PFSK-1 (cell line): Measurements from ENCODE around the gene RBM17.

Experiments used
- FOXP2 ChIP-seq: optimal IDR thresholded peaks from 2 replicates; pipeline ENCODE3; 2011; ENCODE audit warnings: borderline replicate concordance, control low read depth, inconsistent platforms; ENCODE audit not compliant: insufficient read depth; ENCODE audit errors: extremely low read length, extremely low read depth
- POLR2AphosphoS5 ChIP-seq: IDR thresholded peaks from 2 replicates; pipeline ENCODE4 v1.6.1; 2012; ENCODE audit warnings: low read depth, mild to moderate bottlenecking, control low read depth, low read length, moderate library complexity
- REST ChIP-seq, 2 experiments: IDR thresholded peaks; 2 replicates each; pipeline versions ENCODE4 v1.6.1 to v1.8.0; 2011 to 2012; ENCODE audit warnings: low read depth in 2 of 2, low read length in 2 of 2, control low read depth in 1 of 2, inconsistent platforms in 1 of 2, mild to moderate bottlenecking in 1 of 2, moderate library complexity in 1 of 2; ENCODE audit not compliant: insufficient read depth in 1 of 2
- SIN3A ChIP-seq: IDR thresholded peaks from 2 replicates; pipeline ENCODE4 v1.6.1; 2012; ENCODE audit warnings: mild to moderate bottlenecking, low read length, moderate library complexity, borderline replicate concordance; ENCODE audit not compliant: insufficient read depth
- TAF1 ChIP-seq: IDR thresholded peaks from 2 replicates; pipeline ENCODE4 v1.6.1; 2012; ENCODE audit warnings: low read length, control low read depth, borderline replicate concordance; ENCODE audit not compliant: insufficient read depth

The RBM17 gene

GRCh38 chr10:6165221-6165725 lies 76.4 kb downstream of the RBM17 start:
- TF ChIP-seq TAF1 = no peak
- TF ChIP-seq SIN3A = no peak
- TF ChIP-seq FOXP2 = no peak
- TF ChIP-seq REST (IDR thresholded peaks at IDR 0.05; ENCODE audit: insufficient read depth in 1 of 2, low read depth in 2 of 2, low read length in 2 of 2) = no peak
- no peak for TF ChIP-seq POLR2AphosphoS5
